SU-DHL-6 (cell line): Measurements from ENCODE around the gene HOXB3.
A peak's percentile ranks its signal among the peaks of the same experiment; 100 is the strongest.

Experiments used
- H2AFZ ChIP-seq: fragments of 200-600 bp; sonication (generic); 2 replicates; pipeline ENCODE4 v1.6.1; 2014; ENCODE audit warnings: low read depth, mild to moderate bottlenecking, moderate library complexity, mixed read lengths, antibody characterized with exemption, low read length; ENCODE audit not compliant: severe bottlenecking
- H3F3A ChIP-seq: fragments of 200-600 bp; shearing (Covaris generic); 2 replicates; pipeline ENCODE4 v1.6.0; 2016; ENCODE audit warnings: antibody characterized with exemption, mild to moderate bottlenecking; ENCODE audit not compliant: insufficient read depth
- H3K27ac ChIP-seq: fragments of 200-600 bp; sonication (generic); 2 replicates; pipeline ENCODE4 v1.5.1; 2016; ENCODE audit warnings: low read depth, mild to moderate bottlenecking, low read length, moderate library complexity, mixed read lengths
- H3K27me3 ChIP-seq: fragments of 200-600 bp; sonication (generic), shearing (Covaris generic); 2 replicates; pipeline ENCODE4 v1.6.0; 2014; ENCODE audit warnings: mild to moderate bottlenecking, low read length
- H3K36me3 ChIP-seq: fragments of 200-600 bp; sonication (generic); 2 replicates; pipeline ENCODE4 v1.6.1; 2014; ENCODE audit warnings: mild to moderate bottlenecking, low read length, mixed read lengths
- H3K4me2 ChIP-seq: fragments of 300-600, 200-600 bp; shearing (Covaris generic), sonication (generic); 2 replicates; pipeline ENCODE4 v1.6.0; 2014; ENCODE audit warnings: low read length, low read depth, mild to moderate bottlenecking; ENCODE audit not compliant: poor library complexity, severe bottlenecking
- H3K4me3 ChIP-seq: fragments of 200-600 bp; sonication (generic); 2 replicates; pipeline ENCODE4 v1.5.1; 2014; ENCODE audit warnings: antibody characterized with exemption, low read length, mild to moderate bottlenecking, mixed read lengths; ENCODE audit not compliant: insufficient read depth, poor library complexity, severe bottlenecking
- H3K79me2 ChIP-seq: fragments of 200-600 bp; sonication (generic); 2 replicates; pipeline ENCODE4 v1.6.1; 2014; ENCODE audit warnings: mild to moderate bottlenecking, low read length, moderate library complexity; ENCODE audit not compliant: insufficient read depth
- H3K9ac ChIP-seq: fragments of 200-600 bp; sonication (generic); 2 replicates; pipeline ENCODE4 v1.7.0; 2014; ENCODE audit warnings: mild to moderate bottlenecking, low read length
- H3K9me2 ChIP-seq: fragments of 200-600 bp; sonication (generic); replicated peaks from 2 replicates; pipeline ENCODE4 v1.6.1; 2014; ENCODE audit warnings: low read length; ENCODE audit not compliant: insufficient read depth
- H3K9me3 ChIP-seq: fragments of 200-600 bp; sonication (generic); 2 replicates; pipeline ENCODE4 v1.6.1; 2014; ENCODE audit warnings: low read length, mixed read lengths; ENCODE audit not compliant: insufficient read depth
- H4K20me1 ChIP-seq: fragments of 200-600 bp; sonication (generic); 2 replicates; pipeline ENCODE4 v1.6.1; 2014; ENCODE audit warnings: low read depth, mild to moderate bottlenecking, antibody characterized with exemption, low read length, moderate library complexity, mixed read lengths
- CTCF ChIP-seq: fragments of 200-600 bp; sonication (generic); IDR thresholded peaks from one replicate; pipeline ENCODE4 v1.5.1; 2017; ENCODE audit warnings: antibody characterized with exemption, mild to moderate bottlenecking, low read length, moderate library complexity; ENCODE audit not compliant: insufficient read depth, poor library complexity, severe bottlenecking
- EZH2phosphoT487 ChIP-seq: fragments of 200-600 bp; sonication (generic), shearing (Covaris generic); conservative IDR thresholded peaks from 2 replicates; pipeline ENCODE4 v1.6.1; 2018; ENCODE audit warnings: mild to moderate bottlenecking, antibody characterized with exemption, low read length, moderate library complexity, mixed read lengths

HOXB3 gene

GRCh38 chr17:48594538-48595277 is 4.7 kb upstream of the HOXB3 start:
- H3K36me3 ChIP-seq = no peaks in the 10 kb centered on the region
- H2AFZ ChIP-seq = no peak overlapping the region
- no peaks in the 10 kb centered on the region for H3K27me3 ChIP-seq
- H3K9ac ChIP-seq = no peak overlapping the region
- H3K4me2 ChIP-seq = no peak overlapping the region
- H3F3A ChIP-seq = no peaks in the 10 kb centered on the region
- H3K79me2 ChIP-seq = no peaks in the 10 kb centered on the region
- TF ChIP-seq EZH2phosphoT487 (no peak), CTCF (no peak)
- H3K4me3 ChIP-seq = no peak overlapping the region
- H3K9me3 ChIP-seq = no peaks in the 10 kb centered on the region
- no peak overlapping the region for H3K27ac ChIP-seq
- H4K20me1 ChIP-seq = no peaks in the 10 kb centered on the region
- H3K9me2 ChIP-seq = no peaks in the 10 kb centered on the region

GRCh38 chr17:48593840-48594537 is 3.9 kb upstream of the HOXB3 start:
- Histone ChIP-seq H3K4me3 (no peak overlapping the region), H2AFZ (no peak overlapping the region), H3F3A (no peaks in the 10 kb centered on the region), H3K27ac (no peak overlapping the region), H3K9me2 (no peaks in the 10 kb centered on the region), H3K9me3 (no peaks in the 10 kb centered on the region), H3K4me2 (no peak overlapping the region), H3K36me3 (no peaks in the 10 kb centered on the region), H4K20me1 (no peaks in the 10 kb centered on the region), H3K9ac (no peak overlapping the region), H3K27me3 (no peaks in the 10 kb centered on the region), H3K79me2 (no peaks in the 10 kb centered on the region)
- TF ChIP-seq EZH2phosphoT487 = no peak
- peak; percentile 58 for TF ChIP-seq CTCF

DNA sequence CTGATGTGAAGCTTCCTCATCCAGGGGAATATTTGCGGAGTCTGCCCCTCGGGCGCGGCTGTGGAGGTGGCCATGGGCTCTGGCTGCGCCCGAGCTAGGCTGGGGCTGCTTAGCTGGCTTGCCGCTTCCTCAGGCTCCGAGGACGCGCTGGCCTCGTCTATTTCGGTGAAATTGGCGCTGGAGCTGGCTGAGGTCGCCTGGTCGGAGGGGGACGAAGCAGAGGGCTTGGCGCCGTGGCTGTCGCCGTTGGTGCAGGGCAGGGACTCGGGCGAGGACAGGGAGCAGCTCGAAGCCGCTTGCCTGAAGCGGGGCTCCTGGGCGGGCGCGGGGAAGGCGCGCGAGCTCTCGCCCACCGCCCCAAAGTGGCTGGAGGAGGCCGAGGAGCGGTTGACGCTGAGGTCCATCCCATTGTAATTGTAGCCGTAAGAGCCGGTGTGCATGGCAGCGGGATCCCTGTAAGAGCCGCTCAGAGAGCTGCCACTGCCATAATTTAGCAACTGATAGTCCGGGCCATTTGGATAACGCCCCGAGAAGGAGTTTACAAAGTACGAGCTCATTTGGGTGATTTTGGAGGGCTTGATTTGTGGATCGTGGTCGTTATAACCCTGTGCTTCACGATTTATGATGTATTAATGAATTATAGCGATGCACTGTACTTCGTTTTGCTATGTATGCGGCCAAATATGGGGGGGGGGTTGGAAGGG is 3.2 kb upstream of the HOXB3 start, which contains the start of gene HOXB5:
Gene HOXB5, minus strand, starts transcription at position 654 of the 704 bp plus-strand sequence. Its CDS starts 97 bp downstream, at position 557.
- Histone ChIP-seq H2AFZ (no peak within 1 kb of the TSS), H3F3A (no peaks in the 10 kb centered on the region), H3K4me3 (no peak within 1 kb of the TSS), H3K4me2 (no peak within 1 kb of the TSS), H3K27ac (no peak within 1 kb of the TSS), H3K27me3 (no peaks in the 10 kb centered on the region), H3K36me3 (no peaks in the 10 kb centered on the region), H3K9ac (no peak within 1 kb of the TSS), H3K9me2 (no peaks in the 10 kb centered on the region), H3K9me3 (no peaks in the 10 kb centered on the region), H3K79me2 (no peaks in the 10 kb centered on the region), H4K20me1 (no peaks in the 10 kb centered on the region)
- TF ChIP-seq CTCF = no peak
- TF ChIP-seq EZH2phosphoT487 = no peak
